OCI-LY3 (cell line): ENCODE results near the gene SSPN.

Source experiments
- EZH2phosphoT487 ChIP-seq: fragments of 200-600 bp; shearing (Covaris generic); IDR thresholded peaks from 2 replicates; pipeline ENCODE4 v1.6.1; 2018; ENCODE audit warnings: antibody characterized with exemption, mixed run types, low read depth
- TF ChIP-seq, protein P1 (sequence below): fragments of 200-600, 300-600 bp; sonication (generic); IDR thresholded peaks from 2 replicates; pipeline ENCODE4 v1.5.1; 2014; ENCODE audit warnings: antibody characterized with exemption, low read length, low read depth

DNA sequence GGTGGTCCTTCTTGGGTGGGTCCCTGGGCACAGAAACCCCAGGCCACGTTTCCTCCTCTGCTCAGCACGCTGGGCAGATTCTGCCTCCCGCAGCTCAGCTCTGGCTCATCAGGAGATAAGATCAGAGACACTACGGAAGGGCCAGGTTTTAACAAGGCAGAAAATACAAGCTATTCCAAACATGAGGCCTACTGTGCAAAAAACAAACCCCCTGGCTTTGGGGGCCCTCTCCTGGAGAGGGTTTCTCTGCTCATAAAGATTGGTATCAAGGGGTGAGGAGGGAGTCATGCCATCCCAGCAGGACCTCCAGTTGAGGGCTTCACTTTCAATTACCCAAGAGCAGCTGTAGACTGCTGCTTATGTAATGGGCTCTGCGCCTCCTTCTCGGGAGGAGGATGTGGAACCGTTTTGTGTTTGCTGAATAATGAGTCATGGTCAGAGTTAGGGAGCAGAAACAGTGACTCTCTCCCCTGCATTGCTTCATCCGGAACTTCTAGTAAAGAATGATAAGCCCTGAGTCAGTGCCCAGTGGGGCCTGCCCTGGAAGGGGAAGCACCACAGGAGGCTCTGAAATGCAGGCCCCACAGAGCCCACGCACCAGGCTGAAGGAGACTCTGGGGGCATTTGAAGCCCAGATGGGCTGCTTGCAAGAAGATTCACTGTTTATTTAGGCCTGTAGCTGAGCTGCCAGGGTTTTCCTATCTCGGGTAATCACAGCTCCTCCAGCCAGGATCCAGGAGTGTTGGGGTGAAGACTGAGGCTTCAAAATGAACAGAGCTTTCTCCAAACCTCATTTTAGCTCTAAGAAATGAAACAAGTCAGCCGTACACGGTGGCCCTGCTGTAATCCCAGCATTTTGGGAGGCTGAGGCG is 79.3 kb downstream of the SSPN start:
- TF ChIP-seq, protein P1, sequence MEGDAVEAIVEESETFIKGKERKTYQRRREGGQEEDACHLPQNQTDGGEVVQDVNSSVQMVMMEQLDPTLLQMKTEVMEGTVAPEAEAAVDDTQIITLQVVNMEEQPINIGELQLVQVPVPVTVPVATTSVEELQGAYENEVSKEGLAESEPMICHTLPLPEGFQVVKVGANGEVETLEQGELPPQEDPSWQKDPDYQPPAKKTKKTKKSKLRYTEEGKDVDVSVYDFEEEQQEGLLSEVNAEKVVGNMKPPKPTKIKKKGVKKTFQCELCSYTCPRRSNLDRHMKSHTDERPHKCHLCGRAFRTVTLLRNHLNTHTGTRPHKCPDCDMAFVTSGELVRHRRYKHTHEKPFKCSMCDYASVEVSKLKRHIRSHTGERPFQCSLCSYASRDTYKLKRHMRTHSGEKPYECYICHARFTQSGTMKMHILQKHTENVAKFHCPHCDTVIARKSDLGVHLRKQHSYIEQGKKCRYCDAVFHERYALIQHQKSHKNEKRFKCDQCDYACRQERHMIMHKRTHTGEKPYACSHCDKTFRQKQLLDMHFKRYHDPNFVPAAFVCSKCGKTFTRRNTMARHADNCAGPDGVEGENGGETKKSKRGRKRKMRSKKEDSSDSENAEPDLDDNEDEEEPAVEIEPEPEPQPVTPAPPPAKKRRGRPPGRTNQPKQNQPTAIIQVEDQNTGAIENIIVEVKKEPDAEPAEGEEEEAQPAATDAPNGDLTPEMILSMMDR, result peak; percentile 16; the same call in 1 of the 2 replicates
- TF ChIP-seq EZH2phosphoT487, result no peak
